Ramos (cell line): Measurements from ENCODE around the gene DEPP1.

ENCODE experiments used
- in situ Hi-C: fragments of 300-500 bp; cut with MboI; formaldehyde crosslinking; loops from one replicate; pipeline ENCODE4 v1.14.3; 2022; ENCODE audit warnings: low sequenced_read_pairs; ENCODE audit not compliant: unreplicated experiment

Gene DEPP1

DNA sequence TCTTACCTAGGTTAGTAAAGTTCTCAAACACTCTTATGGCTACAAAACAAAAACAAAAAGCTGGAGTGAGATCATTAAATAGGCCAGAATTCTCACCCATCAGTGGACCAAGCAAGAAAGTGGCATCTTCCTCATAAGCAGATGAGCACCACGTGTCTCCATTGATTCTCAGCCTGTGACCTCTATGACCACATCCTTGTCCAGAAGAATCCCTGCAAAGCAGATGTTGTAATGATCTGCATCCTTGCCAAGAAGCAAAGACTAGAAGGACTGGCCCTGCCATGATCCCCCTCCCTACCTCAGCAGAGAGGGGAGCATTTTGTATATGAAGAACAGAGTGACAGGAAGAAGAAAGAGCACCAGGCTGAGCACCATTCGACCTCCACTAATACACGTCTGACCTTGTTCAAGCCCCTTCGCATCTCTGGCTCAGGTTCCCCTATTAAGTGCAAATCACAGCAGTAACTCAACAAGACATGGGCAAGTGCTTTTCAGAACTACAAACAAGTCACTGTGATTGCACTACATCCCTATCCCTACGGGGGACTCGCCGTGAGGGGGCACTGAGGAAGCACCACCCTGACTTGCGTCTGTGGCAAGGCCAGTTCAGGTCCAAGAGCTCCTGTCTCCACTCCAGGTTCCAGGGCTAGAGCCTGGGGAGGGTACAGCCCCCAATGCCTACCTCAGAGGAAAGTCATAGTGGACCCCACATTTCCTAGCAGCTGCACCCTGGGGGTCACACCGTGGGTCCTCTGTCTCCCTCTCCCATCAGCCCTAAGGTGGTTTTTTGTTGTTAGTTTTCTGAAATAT, 41.2 kb downstream of the DEPP1 start:
- in situ Hi-C loops: no loop called here

DNA sequence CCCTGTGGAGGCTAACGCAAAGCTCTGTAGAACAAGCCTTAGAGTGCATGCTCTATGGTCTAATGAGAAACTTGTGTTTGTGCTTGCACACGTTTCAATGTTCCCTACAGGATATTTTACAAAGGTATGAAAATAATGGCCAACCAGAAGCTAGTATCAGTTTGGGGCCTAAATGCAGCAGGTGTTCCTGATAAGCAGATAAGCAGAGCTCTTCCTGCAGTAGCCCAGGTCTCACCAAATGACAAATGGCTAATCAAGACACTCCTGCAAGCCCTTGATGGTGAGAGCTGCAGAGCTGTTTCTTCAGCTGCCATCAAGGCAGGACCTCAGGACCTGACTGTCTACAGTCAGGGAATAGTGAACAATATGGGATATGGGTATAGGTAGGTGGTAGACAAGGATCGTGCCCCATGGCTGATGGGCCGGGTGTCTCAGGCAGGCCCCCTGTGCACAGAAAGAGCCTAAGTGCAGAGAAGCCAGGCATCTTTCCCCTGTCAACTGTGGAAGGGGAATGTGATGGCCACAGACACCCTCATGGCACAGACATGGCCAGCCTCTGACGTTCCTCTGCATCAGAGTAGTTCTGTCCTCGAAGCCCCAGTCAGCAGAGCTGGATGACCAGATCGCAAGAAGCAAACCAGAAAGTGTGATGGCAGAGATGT, 42.2 kb downstream of the DEPP1 start:
- in situ Hi-C loops: no loop called here

DNA sequence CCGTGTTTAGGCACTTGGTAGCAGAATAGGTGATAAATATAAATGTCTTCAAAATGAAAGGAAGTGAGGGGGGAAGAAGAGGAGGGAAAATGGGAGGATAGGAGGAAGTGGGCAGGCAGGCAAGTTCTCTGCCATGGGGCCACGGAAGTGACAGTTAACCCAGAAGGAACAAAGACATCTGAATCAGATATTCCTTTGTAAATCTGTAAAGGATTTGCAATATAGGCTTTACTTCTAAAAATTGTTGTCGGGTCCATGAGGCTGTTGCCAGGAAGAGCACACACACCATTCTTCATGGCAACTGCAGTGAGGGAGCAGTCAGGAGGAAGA, 42.7 kb downstream of the DEPP1 start:
- in situ Hi-C loops: no loop called here

- in situ Hi-C loops: no loop called here
Observed at GRCh38 chr10:44935201-44935965, 43.2 kb downstream of the DEPP1 start.

GRCh38 chr10:44934416-44935200, 44.0 kb downstream of the DEPP1 start:
- in situ Hi-C loops: loop anchor here (5.0 kb wide), 1 partner anchor 43 kb away; the partner anchor contains the start of gene DEPP1

- in situ Hi-C loops: loop anchor here (5.0 kb wide), 1 partner anchor 44 kb away; the partner anchor contains the start of gene DEPP1
Observed at GRCh38 chr10:44933451-44934321, 44.9 kb downstream of the DEPP1 start.

DNA sequence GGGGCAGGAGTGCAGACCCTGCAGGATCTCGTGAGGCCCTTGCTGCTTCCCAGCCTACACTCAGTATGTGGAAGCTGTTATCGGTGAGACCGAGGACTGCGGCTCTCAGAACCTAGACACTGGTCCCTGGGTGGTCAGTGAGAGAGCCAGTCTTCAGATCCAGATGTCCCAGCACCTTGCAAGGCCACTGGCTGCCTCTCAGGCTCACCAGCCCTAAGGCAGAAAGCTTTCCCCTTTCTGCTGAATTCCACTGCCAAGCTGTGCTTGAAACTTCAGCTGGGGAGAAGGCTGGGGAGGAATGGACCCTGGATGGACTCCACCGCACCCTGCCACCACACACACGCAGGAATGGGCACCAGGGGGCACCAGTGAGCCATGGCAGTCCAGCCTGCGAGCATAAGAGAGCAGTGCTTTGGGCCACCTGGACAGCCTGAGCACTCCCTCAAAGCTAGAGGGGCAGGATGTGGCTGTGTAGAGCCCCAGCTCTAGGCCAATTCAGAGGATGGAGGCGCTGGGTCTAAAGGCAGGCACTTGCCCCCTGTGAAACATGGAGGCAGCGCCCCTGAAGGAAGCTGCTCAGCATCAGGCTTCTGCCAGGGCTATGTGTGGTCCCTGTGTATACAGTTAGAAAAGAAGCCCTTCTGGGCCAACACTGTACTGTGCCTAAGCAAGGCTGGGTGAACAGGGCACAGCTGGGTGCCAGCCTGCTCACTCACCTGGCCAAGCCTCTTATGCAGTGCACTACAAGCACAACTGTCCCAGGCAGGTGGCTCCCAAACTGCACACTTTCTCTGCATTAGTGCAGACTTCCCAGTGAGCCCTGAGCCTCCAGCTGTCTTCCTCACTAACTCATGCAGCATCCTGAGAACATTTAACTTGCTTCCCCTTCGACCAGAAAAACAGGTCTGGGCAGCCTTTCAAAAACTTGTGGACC, 45.8 kb downstream of the DEPP1 start:
- in situ Hi-C loops: loop anchor here (5.0 kb wide), 1 partner anchor 45 kb away; the partner anchor contains the start of gene DEPP1

DNA sequence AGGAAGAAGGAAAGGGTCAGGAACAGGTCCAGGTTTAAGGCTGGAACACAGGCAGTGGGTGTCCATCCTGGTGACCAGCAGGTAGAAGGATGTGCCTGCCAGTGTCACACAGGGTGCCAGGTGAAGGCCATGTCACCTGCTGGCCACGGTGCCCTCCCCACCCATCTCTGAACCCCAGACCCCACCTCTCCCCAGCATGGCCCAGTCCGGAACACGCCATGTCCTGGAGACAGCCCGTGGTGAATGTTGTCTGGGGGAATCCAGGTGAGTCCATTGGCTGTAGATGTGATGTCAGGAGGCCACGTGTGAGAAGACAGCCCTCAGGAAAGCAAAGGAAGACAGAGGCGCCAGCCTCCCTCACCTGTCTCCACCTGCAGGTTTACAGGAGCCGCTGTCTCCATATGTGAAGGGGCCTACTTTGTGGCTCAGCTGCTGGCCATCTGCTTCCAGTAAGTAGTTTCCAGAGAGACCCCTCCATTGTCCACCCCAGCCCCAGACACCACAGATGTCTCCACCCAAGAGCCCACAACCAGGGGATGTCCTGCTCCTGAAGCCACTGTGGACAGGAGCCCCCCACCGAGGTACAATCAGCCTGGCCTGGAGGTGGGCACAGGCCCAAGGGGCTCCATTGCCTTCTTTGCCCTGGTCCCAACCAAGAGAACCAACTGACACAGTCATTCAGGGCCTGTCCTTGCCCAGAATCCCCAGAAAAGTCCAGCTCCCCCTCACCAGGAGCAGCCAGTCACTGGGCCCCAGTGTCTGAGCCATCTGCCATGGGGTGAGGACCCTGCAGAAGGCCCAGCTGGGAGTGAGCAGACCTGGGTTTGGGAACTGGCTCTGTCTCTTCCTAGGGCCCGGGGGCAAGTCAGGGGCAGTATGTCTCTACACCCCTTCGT, 46.7 kb downstream of the DEPP1 start:
- in situ Hi-C loops: loop anchor here (5.0 kb wide), 1 partner anchor 45 kb away; the partner anchor contains the start of gene DEPP1

- in situ Hi-C loops: loop anchor here (5.0 kb wide), 1 partner anchor 46 kb away; the partner anchor contains the start of gene DEPP1
Observed at GRCh38 chr10:44930904-44931620, 47.5 kb downstream of the DEPP1 start.

- in situ Hi-C loops: loop anchor here (5.0 kb wide), 1 partner anchor 48 kb away; the partner anchor contains the start of gene DEPP1
Observed at GRCh38 chr10:44929356-44930255, 49.0 kb downstream of the DEPP1 start.

- in situ Hi-C loops: no loop called here
Observed at GRCh38 chr10:44928462-44928861, 50.1 kb downstream of the DEPP1 start.

GRCh38 chr10:44927352-44927751, 51.3 kb downstream of the DEPP1 start:
- in situ Hi-C loops: no loop called here

- in situ Hi-C loops: no loop called here
Observed at GRCh38 chr10:44926751-44927351, 51.8 kb downstream of the DEPP1 start.
